SK-N-SH (cell line): ENCODE data around the gene PTPN2. TPM values are rescaled to one million over a fixed set of nuclear protein-coding genes. Genes with fewer than 3 reads are reported as not detected.

Source experiments
- CTCF ChIA-PET: fragments of 300-600, 350-600 bp; formaldehyde crosslinking; extraction: SDS; loops from one replicate; lab custom pipeline; 2021; lab: Yijun Ruan, JAX
- POLR2A ChIA-PET: fragments of 350-600 bp; sonication (Branson Sonifier 250); formaldehyde crosslinking; extraction: SDS; loops from one replicate; lab custom pipeline; 2020; ENCODE audit warnings: antibody characterized with exemption, inconsistent platforms; lab: Yijun Ruan, JAX
- DNase-seq: peaks from one replicate; pipeline ENCODE4 v3.0.0; 2012
- H2AFZ ChIP-seq: fragments of 200-600 bp; sonication (generic); 2 replicates; pipeline ENCODE4 v1.8.1; 2016; ENCODE audit warnings: antibody characterized with exemption, mild to moderate bottlenecking, low read depth
- H3F3A ChIP-seq: fragments of 200-600 bp; sonication (generic); replicated peaks from 2 replicates; pipeline ENCODE3; 2016; ENCODE audit warnings: antibody characterized with exemption, mild to moderate bottlenecking; ENCODE audit not compliant: insufficient read depth
- H3K27ac ChIP-seq, 2 experiments: fragments of 200-500 bp in 1 of 2; fragments of 200-600 bp in 1 of 2; sonication (Bioruptor generic) in 1 of 2; sonication (generic), shearing (Covaris generic) in 1 of 2; 2 replicates each; pipeline versions ENCODE4 v1.5.1 to v1.6.1; 2014 to 2016; ENCODE audit warnings: low read depth in 2 of 2, inconsistent platforms in 1 of 2, low read length in 1 of 2, mild to moderate bottlenecking in 1 of 2, mixed read lengths in 1 of 2
- H3K27me3 ChIP-seq: fragments of 200-600 bp; sonication (generic), shearing (Covaris generic); 2 replicates; pipeline ENCODE4 v1.6.1; 2016; ENCODE audit warnings: mixed run types; ENCODE audit not compliant: insufficient read depth
- H3K36me3 ChIP-seq, 2 experiments: fragments of 200-500 bp in 1 of 2; fragments of 200-600 bp in 1 of 2; sonication (Bioruptor generic) in 1 of 2; sonication (generic) in 1 of 2; replicated peaks in 1 of 2; 2 replicates each; pipeline versions ENCODE3 to v1.5.1; 2014 to 2016; ENCODE audit warnings: low read length in 1 of 2, mild to moderate bottlenecking in 1 of 2; ENCODE audit not compliant: insufficient read depth in 2 of 2, control insufficient read depth in 1 of 2
- H3K4me1 ChIP-seq, 2 experiments: fragments of 200-500 bp in 1 of 2; fragments of 200-600 bp in 1 of 2; sonication (Bioruptor generic) in 1 of 2; sonication (generic), shearing (Covaris generic) in 1 of 2; 2 replicates each; pipeline versions ENCODE4 v1.5.1 to v1.6.1; 2014 to 2016; ENCODE audit warnings: low read depth in 1 of 2, low read length in 1 of 2, mixed run types in 1 of 2; ENCODE audit not compliant: insufficient read depth in 2 of 2, control insufficient read depth in 1 of 2
- H3K4me2 ChIP-seq: fragments of 200-600 bp; sonication (generic), shearing (Covaris generic); 2 replicates; pipeline ENCODE4 v1.6.1; 2017; ENCODE audit warnings: mixed run types
- H3K4me3 ChIP-seq, 2 experiments: fragments of 200-500 bp in 1 of 2; fragments of 200-600 bp in 1 of 2; sonication (Bioruptor generic) in 1 of 2; sonication (generic), shearing (Covaris generic) in 1 of 2; 2 replicates each; pipeline versions ENCODE4 v1.5.1 to v1.8.1; 2014 to 2016; ENCODE audit warnings: low read depth in 2 of 2, inconsistent platforms in 1 of 2, low read length in 1 of 2, mild to moderate bottlenecking in 1 of 2, mixed read lengths in 1 of 2, moderate library complexity in 1 of 2
- H3K79me2 ChIP-seq: fragments of 200-600 bp; sonication (generic); 2 replicates; pipeline ENCODE4 v1.8.1; 2017; ENCODE audit warnings: mild to moderate bottlenecking; ENCODE audit not compliant: insufficient read depth
- H3K9ac ChIP-seq: fragments of 200-600 bp; sonication (generic); 2 replicates; pipeline ENCODE4 v1.6.1; 2017; ENCODE audit warnings: mixed run types
- H3K9me2 ChIP-seq: fragments of 200-600 bp; sonication (generic); 2 replicates; pipeline ENCODE4 v1.6.1; 2017; ENCODE audit warnings: mixed run types
- H3K9me3 ChIP-seq: fragments of 200-600 bp; sonication (generic); 2 replicates; pipeline ENCODE4 v1.6.1; 2017; ENCODE audit warnings: mixed run types, mild to moderate bottlenecking, moderate library complexity
- H4K20me1 ChIP-seq: fragments of 200-600 bp; sonication (generic); 2 replicates; pipeline ENCODE4 v1.6.1; 2017; ENCODE audit warnings: mild to moderate bottlenecking, mixed run types; ENCODE audit not compliant: insufficient read depth
- FOSL2 ChIP-seq: IDR thresholded peaks from 2 replicates; pipeline ENCODE4 v1.4.0; 2012; ENCODE audit warnings: low read depth, mild to moderate bottlenecking, moderate library complexity, borderline replicate concordance
- FOXJ3 ChIP-seq: sonication (generic); formaldehyde crosslinking; IDR thresholded peaks from 2 replicates; pipeline ENCODE4 v1.5.1; 2020; ENCODE audit warnings: mild to moderate bottlenecking, missing genetic modification reagents
- GABPA ChIP-seq: IDR thresholded peaks from 2 replicates; pipeline ENCODE4 v1.4.0; 2012; ENCODE audit warnings: low read depth, mild to moderate bottlenecking
- IRF3 ChIP-seq: fragments of 150-350 bp; IDR thresholded peaks from 2 replicates; pipeline ENCODE4 v1.6.1; 2016; ENCODE audit warnings: mild to moderate bottlenecking, low read depth, low read length
- JUND ChIP-seq: IDR thresholded peaks from 2 replicates; pipeline ENCODE4 v1.4.0; 2012
- MAX ChIP-seq: IDR thresholded peaks from 2 replicates; pipeline ENCODE4 v1.4.0; 2012; ENCODE audit warnings: low read depth
- MEF2A ChIP-seq: IDR thresholded peaks from 2 replicates; pipeline ENCODE4 v1.4.0; 2012; ENCODE audit warnings: low read depth, borderline replicate concordance
- MXI1 ChIP-seq: IDR thresholded peaks from 2 replicates; pipeline ENCODE4 v1.6.1; 2012; ENCODE audit warnings: mild to moderate bottlenecking, low read depth, low read length, improper control_type of control experiment
- NFIC ChIP-seq: IDR thresholded peaks from 2 replicates; pipeline ENCODE4 v1.4.0; 2012; ENCODE audit warnings: borderline replicate concordance
- PBX3 ChIP-seq: IDR thresholded peaks from 2 replicates; pipeline ENCODE4; 2012
- POLR2AphosphoS5 ChIP-seq: IDR thresholded peaks from 2 replicates; pipeline ENCODE4 v1.6.1; 2012; ENCODE audit warnings: low read depth, low read length
- RAD21 ChIP-seq: IDR thresholded peaks from 2 replicates; pipeline ENCODE4 v1.6.1; 2012; ENCODE audit warnings: mild to moderate bottlenecking, low read length
- RFX5 ChIP-seq: IDR thresholded peaks from 2 replicates; pipeline ENCODE4 v1.6.1; 2012; ENCODE audit warnings: mild to moderate bottlenecking, improper control_type of control experiment, low read length
- SMC3 ChIP-seq: IDR thresholded peaks from 2 replicates; pipeline ENCODE4 v1.6.1; 2012; ENCODE audit warnings: low read depth, low read length, improper control_type of control experiment
- TCF12 ChIP-seq: IDR thresholded peaks from 2 replicates; pipeline ENCODE4 v1.4.0; 2012
- USF1 ChIP-seq: IDR thresholded peaks from 2 replicates; pipeline ENCODE4 v1.4.0; 2012; ENCODE audit warnings: low read depth, borderline replicate concordance
- WGBS: methylation state at CpG from one replicate; pipeline ENCODE4 v1.1.6; 2017; ENCODE audit warnings: low lambda C conversion rate; 5-methylcytosine and 5-hydroxymethylcytosine counted together
- polyA plus RNA-seq, 3 experiments: library from polyadenylated mRNA; depleted of rRNA; stranded (reverse); fragments of >200 nt; gene quantifications; 2 replicates each; pipeline ENCODE4 v1.2.3, GENCODE V29; 2012

PTPN2 gene
- polyA plus RNA-seq, 1 of the 3 experiments (the other 2 are of a cell fraction): 11.2 TPM

- no peaks in the 10 kb centered on the region for H3F3A ChIP-seq
- no peak for TF ChIP-seq FOXJ3 (CRISPR knock-in tag)
- no peak for TF ChIP-seq JUND
- TF ChIP-seq MEF2A: no peak
- no peak for TF ChIP-seq MXI1
- no peak for TF ChIP-seq POLR2AphosphoS5
- TF ChIP-seq SMC3: no peak
- no peak for TF ChIP-seq PBX3
- no peak for TF ChIP-seq MAX
- H3K79me2 ChIP-seq: no peaks in the 10 kb centered on the region
- no peak overlapping the region for H3K4me3 ChIP-seq
- H3K9me2 ChIP-seq: no peaks in the 10 kb centered on the region
- H3K36me3 ChIP-seq: no peaks in the 10 kb centered on the region
- POLR2A ChIA-PET: interaction anchor here (0.6 kb wide), 1 partner anchor 90 kb away, joined by 3 read pairs; no protein-coding TSS in a partner anchor
- no peaks in the 10 kb centered on the region for H4K20me1 ChIP-seq
- no peak overlapping the region for H3K27ac ChIP-seq
- no peak overlapping the region for H2AFZ ChIP-seq
- 70% methylated on average over 6 of the region's 6 CpGs for WGBS
- no peaks in the 10 kb centered on the region for H3K9me3 ChIP-seq
- no peak overlapping the region for H3K9ac ChIP-seq
- no peak overlapping the region for H3K4me2 ChIP-seq
- CTCF ChIA-PET: no interaction called here
- H3K4me1 ChIP-seq: no peaks in the 10 kb centered on the region; a peak in 1 of 4 replicates
- no peak for DNase-seq
- H3K27me3 ChIP-seq: no peaks in the 10 kb centered on the region
Measured at GRCh38 chr18:12857215-12857905, 26.7 kb downstream of the PTPN2 start.

- no peaks in the 10 kb centered on the region for H3K9me2 ChIP-seq
- ChIA-PET CTCF (interaction anchor here (1.4 kb wide), 1 partner anchor 89 kb away, joined by 5 read pairs; no protein-coding TSS in a partner anchor), POLR2A (no interaction called here)
- no peaks in the 10 kb centered on the region for H3K36me3 ChIP-seq
- no peaks in the 10 kb centered on the region for H3F3A ChIP-seq
- no peaks in the 10 kb centered on the region; a peak in 1 of 4 replicates for H3K4me1 ChIP-seq
- H3K9me3 ChIP-seq: no peaks in the 10 kb centered on the region
- no peak overlapping the region for H2AFZ ChIP-seq
- H3K79me2 ChIP-seq: no peaks in the 10 kb centered on the region
- no peak overlapping the region for H3K9ac ChIP-seq
- H3K4me3 ChIP-seq: no peak overlapping the region
- no peak overlapping the region for H3K4me2 ChIP-seq
- WGBS: 92% methylated on average over 4 of the region's 4 CpGs
- no peaks in the 10 kb centered on the region for H4K20me1 ChIP-seq
- DNase-seq: no peak
- no peaks in the 10 kb centered on the region for H3K27me3 ChIP-seq
- H3K27ac ChIP-seq: no peak overlapping the region
- TF ChIP-seq GABPA (no peak), TCF12 (no peak), USF1 (no peak), POLR2AphosphoS5 (no peak), RAD21 (no peak), RFX5 (no peak), MAX (no peak), FOSL2 (no peak), NFIC (no peak), IRF3 (no peak), SMC3 (no peak)
Measured at GRCh38 chr18:12855916-12856315, 28.1 kb downstream of the PTPN2 start.
